ENCODE data around the gene TBC1D16.
A peak's percentile ranks its signal among the peaks of the same experiment; 100 is the strongest.

Gene TBC1D16

DNA sequence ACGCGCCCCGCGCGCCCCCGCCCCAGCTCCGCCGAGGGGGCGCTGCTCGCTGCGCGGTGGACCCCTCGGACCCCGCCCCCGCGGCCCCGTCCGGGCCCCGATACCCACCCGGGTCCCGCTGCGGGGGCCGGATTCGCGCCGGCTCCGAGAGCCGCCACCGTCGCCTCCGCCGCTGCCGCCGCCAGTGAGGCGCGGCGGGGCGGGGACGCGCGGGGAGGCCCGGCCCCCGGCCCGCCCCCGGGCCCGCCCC, at the start of gene TBC1D16:
TSS of gene TBC1D16 (minus strand) at position 186 of the 250 bp plus-strand sequence. CDS start 22,325 bp downstream, outside the sequence.
- no peak for ATAC-seq

DNA sequence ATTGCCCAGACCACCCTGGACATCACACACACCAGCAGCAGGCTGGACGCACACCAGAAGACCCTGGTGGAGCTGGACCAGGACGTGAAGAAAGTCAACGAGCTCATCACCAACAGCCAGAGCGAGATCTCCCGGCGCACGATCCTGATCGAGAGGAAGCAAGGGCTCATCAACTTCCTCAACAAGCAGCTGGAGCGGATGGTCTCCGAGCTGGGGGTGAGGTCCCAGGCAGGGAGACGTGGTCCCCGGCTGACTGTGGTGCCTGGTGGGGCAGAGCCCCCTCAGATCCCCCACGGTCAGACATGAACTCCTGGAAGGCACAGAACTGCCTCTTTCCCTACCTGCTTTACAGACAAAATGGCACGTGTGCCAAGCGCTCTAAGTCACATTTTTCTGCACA, 49.1 kb upstream of the TBC1D16 start:
- no peak for ATAC-seq

- ATAC-seq: no peak
Observed at GRCh38 chr17:80083136-80083661, 47.5 kb upstream of the TBC1D16 start.

- ATAC-seq: peak; percentile 46 to 53
Observed at GRCh38 chr17:80082403-80083135, 46.9 kb upstream of the TBC1D16 start.

- no peak for ATAC-seq
Observed at GRCh38 chr17:80081596-80081995, 45.9 kb upstream of the TBC1D16 start.

- ATAC-seq: no peak
Observed at GRCh38 chr17:80080081-80080480, 44.4 kb upstream of the TBC1D16 start.

GRCh38 chr17:80072410-80072809, 36.7 kb upstream of the TBC1D16 start:
- no peak for ATAC-seq

DNA sequence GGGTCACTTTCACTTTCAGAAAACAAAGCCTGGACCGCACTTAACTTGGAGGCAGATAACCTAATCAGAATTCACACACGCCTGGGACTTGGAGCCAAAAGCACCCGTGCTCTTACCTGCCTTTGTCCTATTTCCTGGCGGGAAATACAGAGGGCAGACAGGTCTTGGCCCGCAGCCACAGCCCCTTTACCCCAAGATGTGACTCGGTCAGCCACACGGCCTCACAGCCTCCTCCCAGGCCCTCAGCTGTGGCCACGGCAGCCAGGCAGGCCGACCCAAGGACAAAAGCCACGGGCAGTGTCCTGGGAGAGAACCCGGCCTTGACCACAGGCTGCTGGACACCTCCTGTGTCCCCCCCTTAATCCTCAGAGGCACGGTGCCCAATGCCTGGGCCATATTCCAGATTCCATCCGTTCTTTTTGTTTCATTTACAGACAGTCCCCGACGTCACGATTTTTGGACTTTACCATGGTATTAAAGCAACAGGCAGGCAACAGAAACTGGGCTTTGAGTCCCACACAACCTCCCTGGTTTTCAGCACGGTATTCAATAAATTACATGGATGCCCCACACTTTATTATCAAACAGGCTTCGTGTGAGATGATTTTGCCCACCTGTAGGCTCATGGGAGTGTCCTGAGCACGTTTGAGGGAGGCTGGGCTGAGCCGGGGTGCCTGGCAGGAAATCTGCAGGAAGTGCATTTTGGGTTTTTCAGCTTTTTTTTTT, 35.6 kb upstream of the TBC1D16 start:
- no peak for ATAC-seq

DNA sequence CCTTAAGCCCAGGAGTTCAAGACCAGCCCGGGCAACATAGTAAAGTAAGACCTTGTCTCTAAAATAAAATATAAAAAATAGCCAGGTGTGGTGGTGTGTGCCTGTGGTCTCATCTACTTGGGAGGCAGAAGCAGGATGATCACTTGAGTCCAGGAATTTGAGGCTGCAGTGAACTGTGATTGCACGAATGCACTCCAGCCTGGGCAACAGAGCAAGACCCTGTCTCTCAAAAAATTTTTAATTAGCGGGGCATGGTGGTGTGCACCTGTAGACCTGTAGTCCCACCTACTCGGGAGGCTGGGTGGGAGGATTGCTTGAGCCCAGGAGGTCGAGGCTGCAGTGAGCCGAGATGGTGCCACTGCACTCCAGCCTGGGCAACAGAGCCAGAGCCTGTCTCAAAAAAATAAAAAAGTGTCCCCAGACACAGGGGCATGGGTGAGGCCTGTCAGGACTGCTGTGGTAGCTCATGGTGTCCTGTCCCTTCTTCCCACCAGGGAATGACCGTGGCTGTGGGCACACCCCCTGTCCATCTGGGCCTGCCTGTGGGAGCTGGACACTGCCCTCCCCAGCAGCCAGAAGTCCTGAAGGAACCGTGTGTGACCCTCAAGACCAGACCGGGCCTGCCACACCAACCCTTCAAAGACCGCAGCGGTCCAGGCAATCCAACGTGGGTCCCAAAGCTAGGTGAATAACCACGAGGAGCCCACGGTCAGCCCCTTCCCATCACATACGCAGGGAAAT, 34.9 kb upstream of the TBC1D16 start:
- no peak for ATAC-seq

- ATAC-seq: no peak
Observed at GRCh38 chr17:80068301-80069222, 32.9 kb upstream of the TBC1D16 start.

GRCh38 chr17:80067393-80067986, 31.8 kb upstream of the TBC1D16 start:
- ATAC-seq: no peak

DNA sequence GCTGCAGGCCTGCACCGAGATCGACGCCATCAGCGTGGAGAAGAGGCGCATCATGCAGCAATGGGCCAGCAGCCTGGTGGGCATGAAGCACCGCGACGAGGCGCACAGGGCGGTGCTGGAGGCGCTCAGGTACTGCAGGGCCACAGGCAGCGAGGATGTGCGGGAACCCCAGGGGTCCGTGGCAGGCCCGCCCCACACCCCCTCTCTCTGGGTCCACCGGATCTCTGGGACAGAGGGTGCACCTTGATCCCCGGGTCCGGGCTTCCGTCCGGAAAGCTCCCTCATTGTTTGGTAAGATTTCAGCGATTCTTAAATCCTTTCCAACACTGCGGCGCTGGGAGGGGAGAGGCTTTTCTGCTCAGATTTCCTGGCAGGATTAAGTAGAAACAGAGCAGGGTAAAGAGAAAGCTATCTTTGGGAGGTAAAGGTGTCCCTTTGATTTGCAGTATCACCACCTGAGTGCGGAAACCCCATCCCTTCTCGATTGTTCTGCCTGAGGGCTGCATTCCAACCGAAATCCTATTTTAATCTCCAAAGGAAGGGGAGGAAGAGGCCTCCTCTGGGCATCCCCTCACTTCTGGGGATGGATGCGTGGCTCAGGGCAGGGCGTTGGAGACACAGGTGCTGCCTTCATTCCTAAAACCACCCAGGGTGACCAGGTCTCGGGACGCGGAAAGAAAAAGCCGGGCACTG, 30.0 kb upstream of the TBC1D16 start:
- no peak for ATAC-seq

DNA sequence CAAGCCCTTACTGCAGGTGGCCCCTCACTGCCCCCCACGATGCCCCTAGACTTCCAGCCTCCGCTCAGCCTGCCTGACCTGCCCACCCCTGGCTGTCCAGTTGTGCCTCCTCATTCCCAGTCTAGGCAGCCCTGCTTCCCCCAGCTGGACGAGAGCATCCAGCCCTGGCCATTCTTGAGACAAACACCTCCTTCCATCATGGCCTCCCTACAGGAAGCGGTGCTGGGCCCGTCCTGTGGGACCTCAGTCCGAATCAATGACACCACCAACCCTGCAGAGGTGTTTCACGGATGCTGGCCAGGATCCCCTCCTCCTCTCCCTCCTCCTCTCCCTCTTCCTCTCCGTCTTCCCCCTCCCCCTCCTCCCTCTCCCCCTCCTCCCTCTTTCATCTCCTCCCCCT, 29.0 kb upstream of the TBC1D16 start:
- ATAC-seq: no peak

DNA sequence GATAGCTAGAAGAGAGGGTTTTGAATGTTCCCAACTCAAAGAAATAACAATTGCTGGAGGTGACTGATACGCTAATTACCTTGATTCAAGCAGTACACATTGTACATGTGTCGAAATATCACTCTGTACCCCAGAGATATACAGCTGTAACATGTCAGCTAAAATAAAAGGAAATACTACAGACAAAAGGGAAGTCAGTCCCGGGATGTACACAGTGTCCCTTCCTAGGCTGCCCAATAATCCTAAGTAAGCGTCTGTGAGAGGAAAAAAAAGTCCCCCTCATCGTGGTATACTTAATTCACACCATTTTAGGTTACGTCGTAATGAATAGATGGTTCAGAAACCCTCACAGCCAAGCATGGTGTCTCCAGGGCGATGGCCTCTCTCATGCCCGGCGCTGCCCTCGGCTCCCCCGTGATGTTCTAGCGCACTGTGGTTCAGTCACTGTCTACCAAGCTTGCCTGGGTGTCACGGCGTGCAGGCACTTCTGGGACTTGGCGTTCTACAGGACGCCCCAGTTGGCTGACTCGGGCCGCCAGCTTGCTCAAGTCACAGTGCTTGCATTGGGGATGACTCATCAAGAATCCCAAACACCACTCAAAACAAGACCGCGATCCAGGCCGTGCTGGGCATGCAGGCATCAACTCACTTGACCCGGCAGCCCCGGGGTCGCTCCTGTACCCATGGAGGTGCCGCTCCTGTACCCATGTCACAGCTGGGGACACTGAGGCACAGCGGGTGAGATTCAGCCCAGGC, 28.3 kb upstream of the TBC1D16 start:
- no peak for ATAC-seq

GRCh38 chr17:80061421-80061820, 25.7 kb upstream of the TBC1D16 start:
- no peak for ATAC-seq

DNA sequence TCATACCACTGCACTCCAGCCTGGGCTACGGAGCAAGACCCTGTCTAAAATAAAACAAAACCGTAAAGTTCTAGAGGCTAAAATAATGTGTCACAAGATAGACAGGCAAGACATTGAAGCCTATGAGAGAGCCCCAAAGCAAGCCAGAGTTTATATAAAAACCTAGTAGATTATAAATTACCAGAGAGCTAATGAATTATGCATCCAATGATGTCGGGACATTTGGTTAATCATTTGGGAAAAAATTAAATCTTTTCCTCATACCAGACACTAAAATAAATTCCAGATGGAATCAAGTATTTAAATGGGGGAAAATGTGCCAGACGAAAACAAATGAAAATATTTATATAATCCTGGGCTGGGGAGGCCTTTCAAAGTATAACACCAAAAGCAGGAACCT, 25.0 kb upstream of the TBC1D16 start:
- ATAC-seq: no peak

GRCh38 chr17:80058311-80058955, 22.8 kb upstream of the TBC1D16 start:
- ATAC-seq: no peak

GRCh38 chr17:80055597-80055996, 19.9 kb upstream of the TBC1D16 start:
- ATAC-seq: no peak

- no peak for ATAC-seq
Observed at GRCh38 chr17:80053102-80053501, 17.4 kb upstream of the TBC1D16 start.

- ATAC-seq: no peak
Observed at GRCh38 chr17:80051681-80052080, 16.0 kb upstream of the TBC1D16 start.
